ENCODE measurements around the gene DMPK.

The DMPK gene

DNA sequence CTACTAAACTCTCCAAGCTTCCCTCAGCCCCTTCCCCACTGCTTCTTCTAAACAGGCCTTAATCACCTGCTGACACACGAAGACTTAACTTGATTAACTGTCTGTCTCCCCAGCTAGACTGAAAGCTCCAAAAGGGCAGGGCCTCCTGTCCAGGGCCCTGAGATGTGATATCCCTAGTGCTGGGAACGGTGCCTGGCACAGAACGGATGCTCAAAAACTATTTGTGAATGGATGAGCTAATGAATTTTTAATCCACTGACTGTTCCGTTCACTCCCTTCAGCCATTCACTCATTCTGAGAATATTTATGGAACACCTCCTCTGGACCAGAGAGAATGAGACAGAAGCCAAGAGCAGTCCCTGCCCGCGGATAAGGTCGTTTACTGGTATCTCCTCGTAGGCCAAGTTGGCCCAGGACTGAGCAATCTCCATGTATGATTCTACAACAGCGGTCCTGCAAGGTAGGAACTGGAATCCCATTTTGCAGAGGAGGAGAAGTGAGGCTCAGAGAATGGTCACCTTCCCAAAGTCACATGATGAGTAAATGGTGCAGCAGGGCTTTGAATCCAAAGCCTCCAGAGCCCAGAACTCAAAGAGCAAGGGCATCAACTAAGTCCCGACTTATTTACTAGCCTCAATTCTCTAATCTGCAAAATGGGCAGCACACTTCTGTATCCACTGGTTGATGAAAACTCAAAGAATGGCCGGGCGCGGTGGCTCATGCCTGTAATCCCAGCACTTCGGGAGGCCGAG, 6.9 kb upstream of the DMPK start:
- Histone ChIP-seq H3K27ac (no peak overlapping the region), H3K36me3 (peaks cover 56% of the 10 kb centered on the region), H4K20me1 (peaks cover 80% of the 10 kb centered on the region), H3K9me3 (no peaks in the 10 kb centered on the region), H3K27me3 (peaks cover 23% of the 10 kb centered on the region), H3K4me3 (no peak overlapping the region), H3K9ac (no peak overlapping the region), H3K4me2 (no peak overlapping the region), H3K4me1 (peaks cover 35% of the 10 kb centered on the region)
- TF ChIP-seq Cebpa-rat (IDR thresholded peaks at IDR 0.05) = no peak

DNA sequence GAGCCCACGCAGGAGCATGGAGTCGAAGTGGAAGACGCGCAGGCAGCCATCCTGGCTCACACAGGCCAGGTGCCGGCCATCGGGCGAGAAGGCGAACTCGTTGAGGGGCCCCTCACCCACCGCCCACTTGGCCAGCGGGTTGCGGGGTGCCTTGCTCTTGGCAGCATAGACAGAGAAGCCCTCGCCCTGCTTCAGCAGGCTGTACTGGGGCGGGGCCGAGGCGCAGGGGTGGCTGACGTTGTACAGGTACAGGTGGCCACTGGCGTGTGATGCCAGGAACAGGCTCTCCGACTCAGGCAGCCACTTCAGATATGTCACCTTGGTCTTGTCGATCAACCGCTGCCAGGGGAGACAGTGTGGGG, 4.2 kb upstream of the DMPK start:
- Histone ChIP-seq H3K27me3 (peaks cover 23% of the 10 kb centered on the region), H3K4me3 (no peak overlapping the region), H3K9me3 (no peaks in the 10 kb centered on the region), H3K4me2 (no peak overlapping the region), H4K20me1 (peaks cover 91% of the 10 kb centered on the region), H3K27ac (no peak overlapping the region), H3K4me1 (peaks cover 14% of the 10 kb centered on the region), H3K9ac (no peak overlapping the region), H3K36me3 (peaks cover 56% of the 10 kb centered on the region)
- no peak for TF ChIP-seq Cebpa-rat (IDR thresholded peaks at IDR 0.05)

DNA sequence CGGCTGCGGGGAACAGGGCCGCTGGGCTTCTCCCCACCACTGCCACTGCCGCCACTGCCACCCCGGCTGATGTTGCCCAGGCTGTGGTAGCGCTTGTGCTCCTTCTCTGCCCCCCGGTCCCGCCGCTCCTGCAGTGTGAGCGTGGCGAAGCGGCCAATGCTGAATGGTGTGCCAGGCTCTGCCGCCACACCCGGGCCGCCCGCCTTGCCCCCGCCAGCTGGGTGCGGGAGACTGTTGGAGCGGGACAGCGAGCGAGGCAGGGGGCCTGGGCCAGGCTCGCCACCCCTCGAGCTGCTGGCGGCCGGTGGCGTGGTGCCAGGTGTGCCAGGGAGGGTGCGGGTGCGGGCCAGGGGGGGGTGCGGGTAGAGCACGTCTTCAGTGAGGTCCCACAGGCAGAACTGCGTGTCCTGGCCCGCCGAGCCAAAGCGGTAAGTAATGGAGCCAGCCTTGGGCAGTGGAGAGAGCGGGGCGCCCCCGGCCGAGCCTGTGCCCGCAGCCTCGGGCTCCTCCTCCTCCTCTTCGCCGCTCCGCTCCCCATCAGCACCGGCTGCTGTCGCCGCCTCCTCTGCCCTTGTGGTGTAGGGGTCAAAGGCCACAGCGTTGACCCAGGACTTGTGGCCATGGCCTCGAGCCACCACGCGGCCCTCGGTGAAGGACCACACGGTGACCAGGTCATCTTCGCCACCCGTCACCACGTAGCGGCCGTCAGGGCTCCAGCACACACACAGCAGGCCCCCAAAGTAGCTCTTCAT, 3.7 kb upstream of the DMPK start:
- Histone ChIP-seq H3K36me3 (peaks cover 56% of the 10 kb centered on the region), H3K27me3 (peaks cover 23% of the 10 kb centered on the region)

DNA sequence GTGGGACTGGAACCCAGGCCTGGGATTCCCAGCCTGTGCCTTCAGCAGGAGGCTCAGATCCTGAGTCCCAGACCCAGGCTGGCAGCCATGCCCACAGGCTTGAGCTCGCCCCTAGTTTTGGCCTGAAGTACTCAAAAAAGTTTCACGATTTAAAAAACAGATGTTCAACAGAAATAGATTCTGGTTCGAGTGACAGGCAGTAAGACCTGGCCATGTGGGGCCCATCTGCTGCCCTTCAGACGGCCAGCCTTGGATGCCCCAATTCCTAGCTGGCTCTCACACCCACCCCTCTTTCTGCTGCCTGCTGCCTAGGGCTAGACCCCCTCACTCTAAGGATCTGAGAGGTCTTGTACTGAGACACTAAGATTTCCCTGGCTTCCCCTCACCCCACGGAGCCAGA, 2.8 kb upstream of the DMPK start:
- Histone ChIP-seq H4K20me1 (peaks cover 91% of the 10 kb centered on the region), H3K27me3 (peaks cover 23% of the 10 kb centered on the region), H3K9ac (no peak overlapping the region), H3K27ac (no peak overlapping the region), H3K4me1 (peaks cover 10% of the 10 kb centered on the region), H3K9me3 (no peaks in the 10 kb centered on the region), H3K36me3 (peaks cover 56% of the 10 kb centered on the region), H3K4me3 (no peak overlapping the region), H3K4me2 (no peak overlapping the region)
- TF ChIP-seq Cebpa-rat (IDR thresholded peaks at IDR 0.05) = no peak

More for the DNA sequence above, 3.7 kb upstream of the DMPK start:
- H3K9ac ChIP-seq = no peak overlapping the region
- no peak overlapping the region for H3K4me2 ChIP-seq
- no peaks in the 10 kb centered on the region for H3K9me3 ChIP-seq
- peaks cover 14% of the 10 kb centered on the region for H3K4me1 ChIP-seq
- peaks cover 91% of the 10 kb centered on the region for H4K20me1 ChIP-seq
- H3K27ac ChIP-seq = no peak overlapping the region
- TF ChIP-seq Cebpa-rat (IDR thresholded peaks at IDR 0.05) = no peak
- no peak overlapping the region for H3K4me3 ChIP-seq

DNA sequence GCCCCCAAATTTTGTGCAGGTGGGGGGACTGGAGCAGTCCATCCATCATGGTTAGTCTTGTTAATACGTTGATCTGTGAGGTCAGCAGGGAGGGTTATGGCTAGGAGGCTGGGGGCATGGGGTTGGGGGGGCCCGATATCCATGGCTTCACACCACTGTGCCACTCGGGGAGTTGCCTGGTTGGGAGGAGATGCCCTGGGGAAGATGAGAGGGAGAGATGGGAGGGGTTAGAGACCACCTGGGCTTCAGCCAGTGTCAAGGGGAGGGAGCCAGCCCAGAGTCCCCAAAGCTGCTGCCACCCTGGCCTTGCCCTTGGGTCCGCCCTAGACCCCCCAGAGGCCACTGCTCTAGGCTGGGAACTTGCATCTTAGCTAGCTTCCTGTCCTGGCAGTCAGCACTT, 1.8 kb upstream of the DMPK start:
- no peak overlapping the region for H3K9ac ChIP-seq
- H3K27me3 ChIP-seq = peaks cover 16% of the 10 kb centered on the region
- no peak for TF ChIP-seq Cebpa-rat (IDR thresholded peaks at IDR 0.05)
- H3K4me3 ChIP-seq = no peak overlapping the region
- H3K36me3 ChIP-seq = peaks cover 46% of the 10 kb centered on the region
- no peaks in the 10 kb centered on the region for H3K9me3 ChIP-seq
- H3K4me2 ChIP-seq = no peak overlapping the region
- H4K20me1 ChIP-seq = peaks cover 86% of the 10 kb centered on the region
- H3K4me1 ChIP-seq = peaks cover 16% of the 10 kb centered on the region
- H3K27ac ChIP-seq = no peak overlapping the region

DNA sequence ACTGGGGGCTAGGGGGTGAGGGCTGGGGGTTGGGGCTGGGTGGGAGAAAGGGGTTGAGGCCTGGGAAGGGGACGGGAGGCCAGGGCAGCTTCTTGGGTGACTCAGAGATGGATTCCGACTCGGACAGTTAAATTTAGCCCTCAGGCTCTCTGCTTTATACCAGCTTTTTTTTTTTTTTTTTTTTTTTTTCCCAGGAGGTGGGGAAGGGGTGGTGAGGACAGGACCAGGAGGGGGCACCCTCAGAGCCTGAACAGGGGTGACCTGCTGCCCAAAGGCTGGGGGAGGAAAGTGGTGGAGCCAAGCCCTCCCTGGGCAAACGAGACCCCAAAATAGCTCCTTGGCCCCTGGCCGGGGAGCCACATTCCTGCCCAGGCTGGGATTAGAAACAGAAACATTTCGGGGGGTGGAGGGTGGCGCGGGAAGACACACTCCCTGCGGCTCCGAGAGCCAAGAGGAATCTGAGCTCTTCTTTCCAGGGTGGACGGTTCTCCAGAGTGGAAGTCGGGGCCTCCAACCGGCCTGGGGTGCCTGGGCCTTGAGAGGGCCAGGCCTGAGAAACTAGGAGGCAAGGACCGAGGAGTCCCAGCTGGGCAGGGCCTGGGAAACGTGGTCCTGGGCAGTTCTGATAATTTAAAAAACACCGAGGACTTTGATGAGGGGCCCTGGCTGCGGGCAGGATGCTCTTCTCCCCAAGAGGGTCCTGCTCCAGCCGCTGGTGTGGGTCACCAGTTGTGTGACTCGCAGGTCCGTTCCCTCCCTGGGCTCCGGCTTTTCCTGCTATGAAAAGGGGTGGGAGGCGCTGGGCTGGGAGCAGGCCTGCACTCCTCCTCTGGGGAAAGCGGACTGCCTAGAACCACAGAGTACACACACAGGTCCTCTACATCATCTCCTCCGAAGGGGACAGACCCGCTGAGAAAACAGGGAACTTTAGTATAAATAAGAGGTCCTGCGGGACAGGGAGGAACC, 813 bp upstream of the DMPK start:
- no peaks in the 10 kb centered on the region for H3K9me3 ChIP-seq
- H3K4me1 ChIP-seq = peaks cover 26% of the 10 kb centered on the region
- TF ChIP-seq Cebpa-rat (IDR thresholded peaks at IDR 0.05) = no peak
- H3K27ac ChIP-seq = no peak overlapping the region
- H4K20me1 ChIP-seq = peaks cover 86% of the 10 kb centered on the region
- H3K9ac ChIP-seq = no peak overlapping the region
- no peak overlapping the region for H3K4me3 ChIP-seq
- H3K27me3 ChIP-seq = peaks cover 6% of the 10 kb centered on the region
- no peak overlapping the region for H3K4me2 ChIP-seq
- peaks cover 36% of the 10 kb centered on the region for H3K36me3 ChIP-seq

DNA sequence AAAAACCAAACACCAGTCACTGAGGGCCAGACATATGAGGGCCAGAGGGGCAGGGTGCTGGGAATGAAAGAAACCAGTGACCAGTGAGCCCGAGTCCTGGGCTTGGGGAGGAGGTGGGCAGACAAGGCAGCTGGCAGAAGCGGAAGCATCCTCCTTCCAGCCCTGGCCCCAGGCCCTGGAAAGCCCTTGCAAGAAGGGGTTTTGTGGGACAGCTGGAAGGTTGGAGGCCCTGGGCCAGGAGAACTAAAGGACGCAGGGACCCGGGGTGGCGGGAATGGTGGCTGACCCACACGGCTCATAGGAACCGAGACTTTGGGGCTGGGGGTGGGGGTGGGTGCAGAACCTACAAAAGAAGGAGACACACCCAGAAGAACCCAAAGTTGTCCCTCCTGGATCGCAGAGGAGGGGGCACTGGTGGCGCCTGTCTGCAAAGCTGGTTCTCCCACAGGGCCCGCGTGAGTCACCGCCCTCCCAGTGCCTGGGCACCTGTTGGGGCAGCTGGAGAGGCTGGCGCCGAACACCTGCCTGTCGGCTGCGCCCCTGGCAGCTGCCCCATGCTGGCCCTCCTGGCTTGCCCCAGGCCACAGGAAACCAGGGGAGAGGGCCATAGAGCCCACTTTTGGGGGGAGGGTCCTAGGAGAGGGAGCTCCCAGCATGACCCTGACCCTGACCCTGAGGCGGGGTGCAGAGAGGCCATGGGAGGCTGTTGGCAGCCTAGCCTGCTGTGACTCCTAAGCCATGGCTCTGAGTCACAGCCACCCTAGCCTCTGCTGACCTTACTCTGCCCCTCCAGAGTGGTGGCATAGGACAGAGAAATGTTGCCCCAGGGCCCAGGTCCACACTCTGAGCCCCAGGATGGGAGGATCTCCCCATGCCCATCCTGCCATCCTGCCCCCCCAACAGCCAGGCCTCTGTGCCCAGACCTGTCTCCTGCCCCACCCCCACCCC, 802 bp downstream of the DMPK start:
- H3K36me3 ChIP-seq = peaks cover 32% of the 10 kb centered on the region
- H3K9ac ChIP-seq = no peak overlapping the region
- H3K9me3 ChIP-seq = no peaks in the 10 kb centered on the region
- H3K4me1 ChIP-seq = peaks cover 28% of the 10 kb centered on the region
- no peak overlapping the region for H3K4me3 ChIP-seq
- peak overlapping the region; percentile 19; the same call in 1 of the 2 replicates for H3K4me2 ChIP-seq
- TF ChIP-seq Cebpa-rat (IDR thresholded peaks at IDR 0.05) = no peak
- no peak overlapping the region for H3K27ac ChIP-seq
- peaks cover 76% of the 10 kb centered on the region for H4K20me1 ChIP-seq
- H3K27me3 ChIP-seq = no peaks in the 10 kb centered on the region

DNA sequence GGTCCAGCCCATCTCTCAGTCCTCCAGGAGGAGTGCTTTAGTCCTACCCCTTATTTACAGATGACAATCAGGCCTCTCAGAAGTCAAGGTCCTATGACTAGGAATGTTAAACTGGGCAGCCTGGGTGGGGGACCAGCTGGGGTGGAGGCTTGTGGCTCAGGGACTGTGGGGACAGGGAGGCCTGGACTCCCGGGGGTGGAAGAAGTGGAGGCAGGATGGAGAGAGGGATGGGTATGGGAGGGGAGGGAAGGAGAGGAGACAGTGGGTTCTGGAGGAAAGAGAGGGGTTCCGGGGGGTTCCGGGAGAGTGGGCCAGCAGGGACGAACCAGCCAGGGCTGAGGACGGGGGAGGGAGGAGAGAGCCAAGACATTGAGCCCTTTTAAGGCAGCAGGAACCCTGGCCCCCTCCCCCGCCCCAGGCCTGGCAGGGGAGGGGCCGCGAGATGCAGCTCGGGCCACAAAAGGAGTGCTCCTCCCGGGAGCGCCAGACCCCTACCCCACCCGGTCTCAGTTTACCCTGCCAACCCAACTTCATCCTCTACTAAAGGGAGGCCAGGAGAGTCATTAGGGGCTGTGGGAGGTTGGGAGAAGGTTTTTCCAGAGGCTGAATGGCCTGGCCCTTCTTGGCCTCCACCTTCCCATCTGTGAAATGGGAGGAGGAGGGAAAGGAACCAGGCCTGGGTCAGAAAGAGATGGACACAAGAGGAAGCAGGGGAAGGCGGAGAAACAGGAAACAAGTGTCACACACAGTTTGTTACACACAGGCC, 1.7 kb downstream of the DMPK start:
- TF ChIP-seq Cebpa-rat (IDR thresholded peaks at IDR 0.05) = no peak
- Histone ChIP-seq H3K4me1 (peaks cover 28% of the 10 kb centered on the region), H3K9ac (no peak overlapping the region), H3K4me3 (no peak overlapping the region), H4K20me1 (peaks cover 67% of the 10 kb centered on the region), H3K36me3 (peaks cover 23% of the 10 kb centered on the region; the same call in 1 of the 2 replicates), H3K27me3 (no peaks in the 10 kb centered on the region), H3K27ac (no peak overlapping the region), H3K9me3 (no peaks in the 10 kb centered on the region), H3K4me2 (peak overlapping the region; percentile 19; the same call in 1 of the 2 replicates)

Data from BLaER1 (cell line).